K562 (cell line): ENCODE data around the gene CITED2. TPM values are rescaled to one million over a fixed set of nuclear protein-coding genes. Genes with fewer than 3 reads are reported as not detected.
A peak's percentile ranks its signal among the peaks of the same experiment; 100 is the strongest.

Source experiments
- ATAC-seq: fragments of 200-7000 bp; cut with Tn5 transposase; 3 replicates; pipeline ENCODE4 v1.9.1; 2020; ENCODE audit warnings: moderate library complexity
- BruUV-seq: library from RNA; stranded (reverse); fragments of 400-500 nt; replicated peaks from 2 replicates; lab custom pipeline; 2021; lab: Mats Ljungman, UMichigan
- CTCF ChIA-PET: fragments of 300-600 bp; formaldehyde crosslinking; extraction: SDS; loops from one replicate; lab custom pipeline; 2021; ENCODE audit warnings: low intra/inter-chr PET ratio; lab: Yijun Ruan, JAX
- POLR2A ChIA-PET: fragments of 300-600, 350-650 bp; sonication (Branson Sonifier 250); formaldehyde crosslinking; extraction: SDS; loops from one replicate; lab custom pipeline; 2021; ENCODE audit warnings: antibody characterized with exemption, inconsistent platforms; lab: Yijun Ruan, JAX
- DNase-seq, 4 experiments: peaks; one replicate each; pipeline versions ENCODE4 v3.0.0 to v3.0.0-alpha.2; 2011 to 2018; ENCODE audit warnings: low spot score in 3 of 4, mixed read lengths in 3 of 4; ENCODE audit errors: extremely low read depth in 1 of 4
- FAIRE-seq: peaks from 2 replicates; lab custom pipeline; 2011; peaks lifted over from hg19 to GRCh38; lab: Jason Lieb, UNC
- H2AFZ ChIP-seq: 2 replicates; pipeline ENCODE4 v1.6.0; 2011; ENCODE audit warnings: low read depth, low read length, control low read depth, inconsistent platforms
- H3K27ac ChIP-seq: fragments of 200-600 bp; 3 replicates; pipeline ENCODE4 v1.8.0; 2011; ENCODE audit warnings: low read depth, mild to moderate bottlenecking, control low read depth, inconsistent platforms, low read length, moderate library complexity, mixed read lengths; ENCODE audit errors: extremely low read depth
- H3K27me3 ChIP-seq, 2 experiments: fragments of 300-600 bp in 1 of 2; 2 replicates in 1 of 2; 3 replicates in 1 of 2; pipeline versions ENCODE4 v1.6.0 to v1.8.0; 2011; ENCODE audit warnings: inconsistent platforms in 2 of 2, low read length in 2 of 2, mild to moderate bottlenecking in 1 of 2, mixed read lengths in 1 of 2, moderate library complexity in 1 of 2; ENCODE audit not compliant: control insufficient read depth in 2 of 2, insufficient read depth in 2 of 2
- H3K36me3 ChIP-seq: fragments of 300-600 bp; 3 replicates; pipeline ENCODE4 v1.8.0; 2011; ENCODE audit warnings: mild to moderate bottlenecking, low read length, inconsistent platforms; ENCODE audit not compliant: control insufficient read depth, insufficient read depth
- H3K4me1 ChIP-seq, 2 experiments: fragments of 200-600 bp in 1 of 2; replicated peaks in 1 of 2; 2 replicates in 1 of 2; 3 replicates in 1 of 2; pipeline versions ENCODE4 v1.5.1 to v1.8.0; 2011; ENCODE audit warnings: inconsistent platforms in 2 of 2, low read length in 2 of 2, mild to moderate bottlenecking in 1 of 2, mixed read lengths in 1 of 2, moderate library complexity in 1 of 2; ENCODE audit not compliant: control insufficient read depth in 2 of 2, insufficient read depth in 2 of 2
- H3K4me2 ChIP-seq: 2 replicates; pipeline ENCODE4 v1.6.1; 2011; ENCODE audit warnings: low read length, control low read depth, inconsistent platforms, mixed read lengths; ENCODE audit not compliant: insufficient read depth
- H3K4me3 ChIP-seq: fragments of 200-600 bp; sonication (generic), shearing (Covaris generic); 2 replicates; pipeline ENCODE4 v1.5.1; 2016; ENCODE audit warnings: control low read depth, inconsistent platforms
- H3K79me2 ChIP-seq: fragments of 200-600 bp; 3 replicates; pipeline ENCODE4 v1.8.0; 2011; ENCODE audit warnings: low read length, inconsistent platforms; ENCODE audit not compliant: control insufficient read depth, insufficient read depth
- H3K9ac ChIP-seq, 2 experiments: 2 replicates each; pipeline versions ENCODE4 v1.6.0 to v1.6.1; 2011; ENCODE audit warnings: low read depth in 2 of 2, low read length in 2 of 2, control low read depth in 1 of 2, inconsistent platforms in 1 of 2, mild to moderate bottlenecking in 1 of 2, mixed read lengths in 1 of 2; ENCODE audit not compliant: insufficient read depth in 1 of 2
- H3K9me1 ChIP-seq: one replicate; pipeline ENCODE4 v1.6.0; 2011; ENCODE audit warnings: inconsistent platforms, mild to moderate bottlenecking, low read length, moderate library complexity; ENCODE audit not compliant: control insufficient read depth, insufficient read depth
- H3K9me3 ChIP-seq: replicated peaks from 2 replicates; pipeline ENCODE4 v1.5.1; 2011; ENCODE audit warnings: low read depth, low read length, inconsistent platforms; ENCODE audit not compliant: control insufficient read depth, insufficient read depth
- H4K20me1 ChIP-seq: replicated peaks from 2 replicates; pipeline ENCODE4 v1.6.1; 2011; ENCODE audit warnings: low read length, inconsistent platforms, mixed read lengths; ENCODE audit not compliant: control insufficient read depth, insufficient read depth
- ETV1 ChIP-seq: fragments of 450-650 bp; conservative IDR thresholded peaks from 2 replicates; pipeline ENCODE4 v1.6.1; 2016; ENCODE audit warnings: missing genetic modification characterization, control low read depth, low read depth, missing compliant biosample characterization
- IRF2 ChIP-seq: sonication (generic); formaldehyde crosslinking; IDR thresholded peaks from 2 replicates; pipeline ENCODE4 v1.8.1; 2022; ENCODE audit warnings: mild to moderate bottlenecking, missing genetic modification reagents
- KLF13 ChIP-seq: fragments of 450-650 bp; IDR thresholded peaks from 2 replicates; pipeline ENCODE4 v1.6.1; 2016; ENCODE audit warnings: missing genetic modification characterization, low read depth, mild to moderate bottlenecking, missing compliant biosample characterization, moderate library complexity, borderline replicate concordance
- PTBP1 ChIP-seq: fragments of 200-400 bp; formaldehyde crosslinking; IDR thresholded peaks from 2 replicates; pipeline ENCODE4 v1.6.1; 2017; ENCODE audit warnings: low read depth, low read length
- TRIM24 ChIP-seq, 2 experiments: fragments of 450-650 bp; IDR thresholded peaks; 2 replicates each; pipeline ENCODE4 v1.6.1; 2016
- ZNF778 ChIP-seq: fragments of 450-650 bp; formaldehyde crosslinking; IDR thresholded peaks from 2 replicates; pipeline ENCODE4 v1.4.0; 2020; ENCODE audit warnings: mild to moderate bottlenecking, moderate library complexity
- WGBS: fragments of 100-300 bp; shearing (Covaris generic); methylation state at CpG from one replicate; pipeline ENCODE4 v1.1.6; 2016; ENCODE audit warnings: low coverage, mixed read lengths; ENCODE audit not compliant: insufficient coverage; ENCODE audit errors: missing lambda C conversion rate; 5-methylcytosine and 5-hydroxymethylcytosine counted together
- in situ Hi-C: fragments of 300-500 bp; cut with MboI; formaldehyde crosslinking; loops from 4 replicates; pipeline ENCODE4 v1.15.0; 2018; ENCODE audit warnings: inconsistent platforms, mixed read lengths
- intact Hi-C: fragments of 100-400 bp; cut with micrococcal nuclease; formaldehyde crosslinking; loops from 2 replicates; pipeline ENCODE4 v1.14.2; 2022
- polyA plus RNA-seq, 8 experiments: library from polyadenylated mRNA; depleted of rRNA in 4 of 8; stranded (reverse) in 5 of 8; unstranded in 3 of 8; fragments of >200 nt; fragmentation: Nextera tagmentation in 2 of 8; fragmentation: Illumina TruSeq in 1 of 8; extraction: Ambion mirVana in 2 of 8; extraction: Trizol in 1 of 8; gene quantifications; 2 replicates each; pipeline versions ENCODE4 v1.2.1 to v1.2.3, GENCODE V29; 2011 to 2014; ENCODE audit warnings: inconsistent platforms in 1 of 8, missing spikeins in 1 of 8
- total RNA-seq, 7 experiments: library from RNA; depleted of rRNA in 6 of 7; stranded (reverse); fragments of >200 nt in 6 of 7; fragmentation: Illumina TruSeq in 2 of 7; extraction: Trizol in 2 of 7; gene quantifications; 2 replicates each; pipeline versions ENCODE4 v1.2.1 to v1.2.3, GENCODE V29; 2011 to 2021; ENCODE audit warnings: low replicate concordance in 1 of 7

CITED2 gene
- total and polyA plus RNA-seq, 9 of the 15 experiments (the other 6 are each of a cell fraction or from before 2014, with no cell fraction given): 0.21 to 86.1 (median 17.5) TPM

DNA sequence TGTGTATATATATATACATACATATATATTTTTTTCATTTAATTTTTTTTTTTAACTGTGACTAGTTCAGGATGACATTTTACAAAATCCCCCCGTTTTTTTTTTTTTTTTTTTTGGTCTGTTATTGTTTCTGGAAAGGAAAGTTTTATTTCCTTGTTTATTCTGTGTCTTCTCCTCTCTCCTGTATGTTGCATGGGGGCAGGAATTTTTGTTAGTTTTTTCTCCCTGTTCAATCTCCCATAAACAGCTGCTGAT lies 50.2 kb downstream of the CITED2 start:
- no peak overlapping the region for H3K27ac ChIP-seq

DNA sequence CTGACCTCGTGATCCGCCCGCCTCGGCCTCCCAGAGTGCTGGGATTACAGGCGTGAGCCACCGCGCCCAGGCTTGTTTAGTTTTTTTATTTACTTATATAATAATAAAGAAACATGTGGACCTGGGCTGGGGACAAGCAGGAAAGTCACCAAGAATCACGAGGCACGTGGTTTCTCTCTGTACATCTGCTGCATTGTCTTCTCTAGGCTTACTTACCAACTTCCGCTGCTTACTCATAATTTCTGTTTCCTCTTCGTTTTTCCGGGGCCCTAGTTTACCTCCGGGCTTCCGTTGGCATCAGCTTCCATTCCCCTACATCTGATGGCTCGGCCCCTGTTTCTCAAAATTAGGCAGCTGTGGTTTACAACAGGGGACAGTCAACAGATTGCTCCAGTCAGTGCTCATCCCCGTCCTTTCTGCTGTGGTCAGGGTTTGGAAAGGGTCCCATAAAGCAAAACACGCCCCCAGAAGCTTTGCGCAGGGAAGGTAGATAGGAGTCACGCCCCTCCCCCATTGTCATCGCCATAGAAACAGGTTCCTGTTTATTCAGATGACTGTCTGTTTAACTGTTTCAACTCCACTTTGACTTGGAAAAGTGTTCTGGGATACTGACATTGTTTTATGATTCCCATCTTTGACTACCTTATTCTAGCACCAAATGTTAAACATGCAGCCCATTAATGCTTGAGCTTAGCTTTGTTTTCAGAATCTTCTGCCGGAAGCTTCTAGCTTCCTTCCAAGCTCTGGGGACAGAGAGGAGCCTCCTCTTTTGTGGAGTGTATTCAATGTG lies 50.7 kb downstream of the CITED2 start:
- Histone ChIP-seq H3K9me1 (no peaks in the 10 kb centered on the region), H3K4me3 (no peak overlapping the region), H3K4me2 (peak overlapping the region; percentile 58), H3K79me2 (no peaks in the 10 kb centered on the region), H3K9me3 (no peaks in the 10 kb centered on the region), H2AFZ (peak overlapping the region; percentile 60), H3K36me3 (no peaks in the 10 kb centered on the region), H3K27ac (no peak overlapping the region), H3K9ac (no peak overlapping the region), H3K4me1 (peaks cover 0 to 6% of the 10 kb centered on the region in 2 experiments; a peak in 1 of 5 replicates), H3K27me3 (peaks cover 6 to 16% of the 10 kb centered on the region in 2 experiments; a peak in 3 of 5 replicates), H4K20me1 (no peaks in the 10 kb centered on the region)
- DNase-seq (peak in 2 of 4 experiments; percentile 35 to 46), FAIRE-seq (peak; percentile 67), ATAC-seq (peak; percentile 77)
- ChIA-PET POLR2A (interaction anchor here (1.2 to 1.6 kb wide), 3 partner anchors 11 to 19 kb away, joined by 3 to 5 read pairs (median 4); no protein-coding TSS in a partner anchor), CTCF (no interaction called here)
- no TSS peak for BruUV-seq
- 7% methylated on average over 21 of the region's 21 CpGs for WGBS
- in situ Hi-C loops (no loop called here), intact Hi-C loops (no loop called here)
- TF ChIP-seq TRIM24 (IDR thresholded peaks at IDR 0.05) (no peak), ETV1 (tag) (peak; percentile 63)

More for the DNA sequence above, 50.2 kb downstream of the CITED2 start:
- Histone ChIP-seq H3K4me3 (no peak overlapping the region), H3K79me2 (no peaks in the 10 kb centered on the region), H4K20me1 (no peaks in the 10 kb centered on the region), H3K9me3 (no peaks in the 10 kb centered on the region), H3K27me3 (peaks cover 6 to 16% of the 10 kb centered on the region in 2 experiments; a peak in 3 of 5 replicates), H3K4me1 (peaks cover 0 to 6% of the 10 kb centered on the region in 2 experiments; a peak in 1 of 5 replicates), H3K4me2 (no peak overlapping the region), H3K9ac (no peak overlapping the region)
- DNase-seq (no peak), FAIRE-seq (no peak)
- CTCF ChIA-PET: no interaction called here
- 0% methylated on average over 1 of the region's 1 CpG for WGBS
- TF ChIP-seq KLF13 (tag): no peak
- TF ChIP-seq PTBP1: no peak
- no peak for TF ChIP-seq IRF2
- TF ChIP-seq ZNF778 (CRISPR knock-in tag): no peak
- TF ChIP-seq, all 486 proteins: peak for 0
- H3K36me3 ChIP-seq: no peaks in the 10 kb centered on the region
- intact Hi-C loops (no loop called here), in situ Hi-C loops (no loop called here)
- no peak overlapping the region for H2AFZ ChIP-seq
- no peak for ATAC-seq
- no TSS peak for BruUV-seq
- no peaks in the 10 kb centered on the region for H3K9me1 ChIP-seq
- POLR2A ChIA-PET: interaction anchor here (1.2 to 1.6 kb wide), 3 partner anchors 11 to 20 kb away, joined by 3 to 5 read pairs (median 4); no protein-coding TSS in a partner anchor
